Measurements from ENCODE around the gene TRNP1.
"Not testable (repeated sequence)": the region's sequence is repeated elsewhere in the genome, so short reads cannot be mapped to it uniquely, and the experiment has no call there.

DNA sequence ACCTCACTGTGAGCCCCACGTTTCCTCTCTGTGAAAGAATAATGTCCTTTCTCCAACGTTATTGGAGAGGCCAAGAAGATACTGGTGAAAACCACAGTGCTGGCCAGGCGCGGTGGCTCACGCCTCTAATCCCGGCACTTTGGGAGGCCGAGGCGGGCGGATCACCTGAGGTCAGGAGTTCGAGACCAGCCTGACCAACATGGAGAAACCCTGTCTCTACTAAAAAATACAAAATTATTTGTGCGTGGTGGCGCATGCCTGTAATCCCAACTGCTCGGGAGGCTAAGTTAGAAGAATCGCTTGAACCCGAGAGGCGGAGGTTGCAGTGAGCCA is 44.8 kb upstream of the TRNP1 start:
- TF ChIP-seq, protein P1, sequence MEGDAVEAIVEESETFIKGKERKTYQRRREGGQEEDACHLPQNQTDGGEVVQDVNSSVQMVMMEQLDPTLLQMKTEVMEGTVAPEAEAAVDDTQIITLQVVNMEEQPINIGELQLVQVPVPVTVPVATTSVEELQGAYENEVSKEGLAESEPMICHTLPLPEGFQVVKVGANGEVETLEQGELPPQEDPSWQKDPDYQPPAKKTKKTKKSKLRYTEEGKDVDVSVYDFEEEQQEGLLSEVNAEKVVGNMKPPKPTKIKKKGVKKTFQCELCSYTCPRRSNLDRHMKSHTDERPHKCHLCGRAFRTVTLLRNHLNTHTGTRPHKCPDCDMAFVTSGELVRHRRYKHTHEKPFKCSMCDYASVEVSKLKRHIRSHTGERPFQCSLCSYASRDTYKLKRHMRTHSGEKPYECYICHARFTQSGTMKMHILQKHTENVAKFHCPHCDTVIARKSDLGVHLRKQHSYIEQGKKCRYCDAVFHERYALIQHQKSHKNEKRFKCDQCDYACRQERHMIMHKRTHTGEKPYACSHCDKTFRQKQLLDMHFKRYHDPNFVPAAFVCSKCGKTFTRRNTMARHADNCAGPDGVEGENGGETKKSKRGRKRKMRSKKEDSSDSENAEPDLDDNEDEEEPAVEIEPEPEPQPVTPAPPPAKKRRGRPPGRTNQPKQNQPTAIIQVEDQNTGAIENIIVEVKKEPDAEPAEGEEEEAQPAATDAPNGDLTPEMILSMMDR (IDR thresholded peaks at IDR 0.05; ENCODE audit: insufficient read depth, low read depth, low read length) = not testable (repeated sequence)
- not testable (repeated sequence) for TF ChIP-seq EZH2 (IDR thresholded peaks at IDR 0.05; ENCODE audit: insufficient read depth, low read length)

All from astrocyte (in vitro differentiated cells and primary cell).